H9 (cell line): Measurements from ENCODE around the gene ASB15. TPM values are rescaled to one million over a fixed set of nuclear protein-coding genes. Genes with fewer than 3 reads are reported as not detected.

ENCODE experiments used
- DNase-seq: peaks from one replicate; pipeline ENCODE4 v3.0.0-alpha.2; 2017
- H2AFZ ChIP-seq: one replicate; pipeline ENCODE4 v1.6.1; 2013; ENCODE audit warnings: mild to moderate bottlenecking, low read length, control low read depth, moderate library complexity
- H2AK5ac ChIP-seq: 2 replicates; pipeline ENCODE4 v1.6.1; 2013; ENCODE audit warnings: low read length, control low read depth, mixed read lengths; ENCODE audit not compliant: insufficient read length
- H2BK120ac ChIP-seq: one replicate; pipeline ENCODE4 v1.6.1; 2013; ENCODE audit warnings: low read depth, mild to moderate bottlenecking, low read length, control low read depth, inconsistent platforms; ENCODE audit not compliant: poor library complexity, severe bottlenecking
- H2BK12ac ChIP-seq: 2 replicates; pipeline ENCODE4 v1.6.1; 2013; ENCODE audit warnings: low read length, control low read depth, mixed read lengths, low read depth; ENCODE audit not compliant: insufficient read length
- H2BK15ac ChIP-seq: 2 replicates; pipeline ENCODE4 v1.6.1; 2013; ENCODE audit warnings: low read depth, low read length, control low read depth
- H2BK20ac ChIP-seq: one replicate; pipeline ENCODE4 v1.6.1; 2013; ENCODE audit warnings: low read depth, mild to moderate bottlenecking, low read length, control low read depth, inconsistent platforms; ENCODE audit not compliant: poor library complexity, severe bottlenecking
- H2BK5ac ChIP-seq: 2 replicates; pipeline ENCODE4 v1.6.1; 2013; ENCODE audit warnings: low read length, control low read depth, mixed read lengths; ENCODE audit not compliant: insufficient read length
- H3K14ac ChIP-seq: 2 replicates; pipeline ENCODE4 v1.6.1; 2013; ENCODE audit warnings: low read length, control low read depth; ENCODE audit not compliant: insufficient read depth
- H3K18ac ChIP-seq: 2 replicates; pipeline ENCODE4 v1.6.1; 2013; ENCODE audit warnings: low read depth, mild to moderate bottlenecking, mixed read lengths, low read length, control low read depth; ENCODE audit not compliant: insufficient read length
- H3K23ac ChIP-seq: 2 replicates; pipeline ENCODE4 v1.6.1; 2013; ENCODE audit warnings: low read length, control low read depth, mixed read lengths, low read depth; ENCODE audit not compliant: insufficient read length
- H3K23me2 ChIP-seq: 2 replicates; pipeline ENCODE4 v1.6.1; 2013; ENCODE audit warnings: low read depth, mild to moderate bottlenecking, mixed read lengths, low read length, control low read depth; ENCODE audit not compliant: insufficient read length, poor library complexity, severe bottlenecking
- H3K27ac ChIP-seq: 2 replicates; pipeline ENCODE4 v1.5.1; 2013; ENCODE audit warnings: low read length, control low read depth, mixed read lengths, low read depth; ENCODE audit not compliant: insufficient read length
- H3K27me3 ChIP-seq: 2 replicates; pipeline ENCODE4 v1.6.1; 2013; ENCODE audit warnings: low read length, control low read depth, inconsistent platforms; ENCODE audit not compliant: insufficient read depth
- H3K4ac ChIP-seq: 2 replicates; pipeline ENCODE4 v1.6.1; 2013; ENCODE audit warnings: low read depth, mild to moderate bottlenecking, control low read depth, inconsistent platforms, low read length, moderate library complexity
- H3K4me1 ChIP-seq: 2 replicates; pipeline ENCODE4 v1.6.1; 2013; ENCODE audit warnings: low read length, control low read depth, inconsistent platforms; ENCODE audit not compliant: insufficient read depth
- H3K4me2 ChIP-seq: 2 replicates; pipeline ENCODE4 v1.6.1; 2013; ENCODE audit warnings: low read length, control low read depth, mixed read lengths; ENCODE audit not compliant: insufficient read length, insufficient read depth
- H3K56ac ChIP-seq: 2 replicates; pipeline ENCODE4 v1.6.1; 2013; ENCODE audit warnings: low read depth, mild to moderate bottlenecking, mixed read lengths, low read length, control low read depth; ENCODE audit not compliant: insufficient read length
- H3K79me1 ChIP-seq: 2 replicates; pipeline ENCODE4 v1.6.1; 2013; ENCODE audit warnings: low read depth, mild to moderate bottlenecking, moderate library complexity, low read length, control low read depth, inconsistent platforms; ENCODE audit not compliant: insufficient read depth, poor library complexity, severe bottlenecking
- H3K79me2 ChIP-seq: 2 replicates; pipeline ENCODE4 v1.6.1; 2013; ENCODE audit warnings: low read length, control low read depth, inconsistent platforms; ENCODE audit not compliant: insufficient read depth
- H3K9ac ChIP-seq: 2 replicates; pipeline ENCODE4 v1.6.1; 2013; ENCODE audit warnings: low read length, control low read depth, mixed read lengths; ENCODE audit not compliant: insufficient read length; ENCODE audit errors: extremely low read depth
- H3K9me3 ChIP-seq: one replicate; pipeline ENCODE4 v1.6.1; 2013; ENCODE audit warnings: low read depth, low read length, inconsistent platforms; ENCODE audit not compliant: control insufficient read depth
- H3T11ph ChIP-seq: one replicate; pipeline ENCODE4 v1.6.1; 2013; ENCODE audit warnings: mild to moderate bottlenecking, low read length, control low read depth, inconsistent platforms
- H4K20me1 ChIP-seq: one replicate; pipeline ENCODE4 v1.6.1; 2013; ENCODE audit not compliant: control insufficient read depth, insufficient read length, insufficient read depth
- H4K5ac ChIP-seq: 2 replicates; pipeline ENCODE4 v1.6.1; 2013; ENCODE audit warnings: low read depth, mild to moderate bottlenecking, mixed read lengths, low read length, control low read depth; ENCODE audit not compliant: insufficient read length
- H4K8ac ChIP-seq: replicated peaks from 2 replicates; pipeline ENCODE4 v1.6.1; 2013; ENCODE audit warnings: low read length, control low read depth, mixed read lengths, low read depth; ENCODE audit not compliant: insufficient read length
- H4K91ac ChIP-seq: 2 replicates; pipeline ENCODE4 v1.6.1; 2013; ENCODE audit warnings: low read depth, mild to moderate bottlenecking, moderate library complexity, mixed read lengths, low read length, control low read depth; ENCODE audit not compliant: insufficient read length
- H3K27ac Mint-ChIP-seq, 3 experiments: 2 replicates in 2 of 3; 3 replicates in 1 of 3; pipeline ENCODE4 v1.8.0; 2020 to 2021; ENCODE audit warnings: mixed read lengths in 3 of 3, mild to moderate bottlenecking in 1 of 3, moderate library complexity in 1 of 3
- H3K27me3 Mint-ChIP-seq: 2 replicates; pipeline ENCODE4 v1.8.0; 2021; ENCODE audit warnings: low read depth, mild to moderate bottlenecking, moderate library complexity, mixed read lengths
- H3K36me3 Mint-ChIP-seq, 3 experiments: 2 replicates in 2 of 3; 3 replicates in 1 of 3; pipeline ENCODE4 v1.8.0; 2020 to 2021; ENCODE audit warnings: low read depth in 3 of 3, mixed read lengths in 3 of 3; ENCODE audit not compliant: insufficient read depth in 1 of 3
- H3K4me1 Mint-ChIP-seq, 2 experiments: 2 replicates each; pipeline ENCODE4 v1.8.0; 2020; ENCODE audit warnings: mixed read lengths in 2 of 2
- H3K4me3 Mint-ChIP-seq, 2 experiments: 2 replicates in 1 of 2; 3 replicates in 1 of 2; pipeline ENCODE4 v1.8.0; 2020 to 2021; ENCODE audit warnings: mild to moderate bottlenecking in 2 of 2, mixed read lengths in 2 of 2, moderate library complexity in 1 of 2
- H3K9me3 Mint-ChIP-seq, 2 experiments: 2 replicates in 1 of 2; 3 replicates in 1 of 2; pipeline ENCODE4 v1.8.0; 2020; ENCODE audit warnings: mild to moderate bottlenecking in 2 of 2, mixed read lengths in 2 of 2, moderate library complexity in 1 of 2
- WGBS: extraction: QIAGEN DNeasy Blood & Tissue Kit; methylation state at CpG from one replicate; pipeline ENCODE4 v1.1.7; 2013; ENCODE audit warnings: missing lambda C conversion rate, low lambda C conversion rate, mixed read lengths; ENCODE audit not compliant: insufficient read length; ENCODE audit errors: extremely low coverage; 5-methylcytosine and 5-hydroxymethylcytosine counted together
- total RNA-seq: library from RNA; stranded (reverse); gene quantifications from 2 replicates; pipeline ENCODE4 v1.2.1, GENCODE V29; 2021
- TF ChIP-seq, protein P1 (sequence below): fragments of 200-600 bp; sonication (generic); conservative IDR thresholded peaks from 3 replicates; pipeline ENCODE4 v1.8.0; 2021; ENCODE audit warnings: antibody characterized with exemption, mild to moderate bottlenecking

ASB15 gene
- total RNA-seq, 1 experiment from 2014 or later = not detected

DNA sequence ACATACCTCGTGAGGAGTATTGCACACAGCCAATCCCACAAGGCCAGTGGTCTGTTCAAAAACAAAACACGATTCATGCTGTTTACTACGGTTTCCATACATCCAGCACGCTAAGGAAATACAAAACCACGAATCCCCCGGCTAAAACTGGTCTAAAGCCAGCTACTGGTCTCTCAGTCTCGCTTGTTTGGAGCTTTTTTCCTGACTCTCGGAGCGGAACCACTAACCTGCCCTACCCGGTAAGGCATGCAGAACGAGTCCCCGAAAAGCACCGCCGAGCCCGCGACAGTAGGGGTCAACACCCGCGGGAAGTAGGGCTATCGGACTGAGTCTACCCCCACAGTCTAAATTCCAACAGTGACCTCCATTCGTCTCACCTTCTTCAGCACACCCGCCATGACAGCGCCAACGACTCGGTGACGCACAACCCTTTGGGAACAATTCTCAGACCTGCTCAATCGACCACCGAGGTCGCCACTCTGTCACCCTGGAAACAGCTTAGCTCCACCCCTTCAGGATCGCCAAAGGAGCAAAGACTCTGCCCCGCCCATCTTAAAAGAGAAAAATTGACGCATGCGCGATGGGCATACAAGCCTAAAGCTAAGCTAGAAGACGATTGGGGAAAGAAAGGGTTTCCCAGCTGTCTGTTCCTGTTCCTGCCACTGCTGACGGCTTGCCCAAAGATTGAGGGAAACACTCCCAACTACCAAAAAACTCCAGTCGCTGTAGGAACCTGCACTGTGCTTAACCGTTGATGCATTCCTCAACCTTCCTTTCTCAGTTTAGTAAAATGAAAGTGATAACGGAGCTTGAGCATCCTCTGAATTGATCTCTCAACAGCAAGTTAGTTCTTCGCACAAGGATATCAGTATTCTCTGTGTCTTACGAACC lies 44.0 kb upstream of the ASB15 start, which contains the start of gene NDUFA5:
TSS of gene NDUFA5 (minus strand) at position 421 of the 891 bp plus-strand sequence. CDS start at position 398, 23 bp downstream.
- H2BK120ac ChIP-seq = no peak within 1 kb of the TSS
- H4K8ac ChIP-seq = no peak within 1 kb of the TSS
- no peaks in the 10 kb centered on the region for H3K27me3 Mint-ChIP-seq
- no peaks in the 10 kb centered on the region; a peak in 1 of 5 replicates for H3K9me3 Mint-ChIP-seq
- no peak within 1 kb of the TSS for H2BK15ac ChIP-seq
- no peak within 1 kb of the TSS for H3K56ac ChIP-seq
- H3T11ph ChIP-seq = no peak within 1 kb of the TSS
- peaks cover 3% of the 10 kb centered on the region; the same call in 1 of the 2 replicates for H3K79me2 ChIP-seq
- peaks cover 6 to 8% (median 7%) of the 10 kb centered on the region in 3 experiments; a peak in 6 of 7 replicates for H3K36me3 Mint-ChIP-seq
- no peak within 1 kb of the TSS for H3K4ac ChIP-seq
- DNase-seq = peak; percentile 98
- no peak within 1 kb of the TSS for H3K27ac Mint-ChIP-seq
- H2BK20ac ChIP-seq = no peak within 1 kb of the TSS
- no peaks in the 10 kb centered on the region for H4K20me1 ChIP-seq
- peak within 1 kb of the TSS; percentile 75 for H3K9ac ChIP-seq
- no peak within 1 kb of the TSS for H2BK12ac ChIP-seq
- no peaks in the 10 kb centered on the region for H3K79me1 ChIP-seq
- no peak within 1 kb of the TSS for H2BK5ac ChIP-seq
- no peak within 1 kb of the TSS for H3K4me3 Mint-ChIP-seq
- H3K23ac ChIP-seq = no peak within 1 kb of the TSS
- no peak within 1 kb of the TSS for H4K5ac ChIP-seq
- peaks cover 6% of the 10 kb centered on the region for H3K23me2 ChIP-seq
- peak within 1 kb of the TSS; percentile 95 for H3K4me2 ChIP-seq
- H3K18ac ChIP-seq = peak within 1 kb of the TSS; percentile 55
- H4K91ac ChIP-seq = no peak within 1 kb of the TSS
- peak within 1 kb of the TSS; percentile 98 for H2AFZ ChIP-seq
- no CpG with 5 or more reads among the region's 40 CpGs for WGBS
- peak within 1 kb of the TSS; percentile 85; the same call in 1 of the 2 replicates for H3K14ac ChIP-seq
- TF ChIP-seq, protein P1, sequence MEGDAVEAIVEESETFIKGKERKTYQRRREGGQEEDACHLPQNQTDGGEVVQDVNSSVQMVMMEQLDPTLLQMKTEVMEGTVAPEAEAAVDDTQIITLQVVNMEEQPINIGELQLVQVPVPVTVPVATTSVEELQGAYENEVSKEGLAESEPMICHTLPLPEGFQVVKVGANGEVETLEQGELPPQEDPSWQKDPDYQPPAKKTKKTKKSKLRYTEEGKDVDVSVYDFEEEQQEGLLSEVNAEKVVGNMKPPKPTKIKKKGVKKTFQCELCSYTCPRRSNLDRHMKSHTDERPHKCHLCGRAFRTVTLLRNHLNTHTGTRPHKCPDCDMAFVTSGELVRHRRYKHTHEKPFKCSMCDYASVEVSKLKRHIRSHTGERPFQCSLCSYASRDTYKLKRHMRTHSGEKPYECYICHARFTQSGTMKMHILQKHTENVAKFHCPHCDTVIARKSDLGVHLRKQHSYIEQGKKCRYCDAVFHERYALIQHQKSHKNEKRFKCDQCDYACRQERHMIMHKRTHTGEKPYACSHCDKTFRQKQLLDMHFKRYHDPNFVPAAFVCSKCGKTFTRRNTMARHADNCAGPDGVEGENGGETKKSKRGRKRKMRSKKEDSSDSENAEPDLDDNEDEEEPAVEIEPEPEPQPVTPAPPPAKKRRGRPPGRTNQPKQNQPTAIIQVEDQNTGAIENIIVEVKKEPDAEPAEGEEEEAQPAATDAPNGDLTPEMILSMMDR = no peak
- H3K27me3 ChIP-seq = no peaks in the 10 kb centered on the region
- peak within 1 kb of the TSS; percentile 50 for H3K27ac ChIP-seq
- H3K9me3 ChIP-seq = no peaks in the 10 kb centered on the region
- no peak within 1 kb of the TSS for H2AK5ac ChIP-seq
- H3K4me1 Mint-ChIP-seq = no peaks in the 10 kb centered on the region; a peak in 1 of 4 replicates
- H3K4me1 ChIP-seq = no peaks in the 10 kb centered on the region
